Fibroblast of pulmonary artery (primary cell): ENCODE measurements around the gene MAP3K7.

Experiments used
- DNase-seq: peaks from one replicate; pipeline ENCODE4 v3.0.0-alpha.2; 2010; ENCODE audit warnings: low read depth
- H3K4me3 ChIP-seq: replicated peaks from 2 replicates; pipeline ENCODE4 v1.5.1; 2011; ENCODE audit warnings: low read depth, mild to moderate bottlenecking, control low read depth, low read length, moderate library complexity
- TF ChIP-seq, protein P1 (sequence below): IDR thresholded peaks from 2 replicates; pipeline ENCODE4 v1.5.1; 2011; ENCODE audit warnings: mild to moderate bottlenecking, control low read depth, low read length, inconsistent platforms; ENCODE audit errors: missing control alignments

Gene MAP3K7

DNA sequence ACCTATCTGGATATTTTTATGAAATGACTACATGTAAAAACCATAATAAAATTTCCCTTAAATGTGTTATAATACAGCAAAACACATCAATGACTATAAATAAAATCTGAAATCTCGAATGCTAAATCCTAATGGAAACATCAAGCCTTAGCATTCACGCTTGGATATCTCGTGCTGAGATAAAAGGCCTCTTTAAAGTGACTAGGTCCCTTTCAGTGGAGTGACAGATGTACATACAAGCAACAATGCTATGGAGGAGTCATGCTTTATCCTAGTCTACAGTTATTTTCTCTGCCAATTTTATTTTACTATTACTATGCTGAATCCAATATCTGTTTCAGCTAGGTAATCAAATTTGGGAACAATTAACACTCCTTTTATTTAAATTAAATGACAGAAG is 72.4 kb downstream of the MAP3K7 start:
- DNase-seq: no peak
- no peak overlapping the region for H3K4me3 ChIP-seq
- TF ChIP-seq, protein P1, sequence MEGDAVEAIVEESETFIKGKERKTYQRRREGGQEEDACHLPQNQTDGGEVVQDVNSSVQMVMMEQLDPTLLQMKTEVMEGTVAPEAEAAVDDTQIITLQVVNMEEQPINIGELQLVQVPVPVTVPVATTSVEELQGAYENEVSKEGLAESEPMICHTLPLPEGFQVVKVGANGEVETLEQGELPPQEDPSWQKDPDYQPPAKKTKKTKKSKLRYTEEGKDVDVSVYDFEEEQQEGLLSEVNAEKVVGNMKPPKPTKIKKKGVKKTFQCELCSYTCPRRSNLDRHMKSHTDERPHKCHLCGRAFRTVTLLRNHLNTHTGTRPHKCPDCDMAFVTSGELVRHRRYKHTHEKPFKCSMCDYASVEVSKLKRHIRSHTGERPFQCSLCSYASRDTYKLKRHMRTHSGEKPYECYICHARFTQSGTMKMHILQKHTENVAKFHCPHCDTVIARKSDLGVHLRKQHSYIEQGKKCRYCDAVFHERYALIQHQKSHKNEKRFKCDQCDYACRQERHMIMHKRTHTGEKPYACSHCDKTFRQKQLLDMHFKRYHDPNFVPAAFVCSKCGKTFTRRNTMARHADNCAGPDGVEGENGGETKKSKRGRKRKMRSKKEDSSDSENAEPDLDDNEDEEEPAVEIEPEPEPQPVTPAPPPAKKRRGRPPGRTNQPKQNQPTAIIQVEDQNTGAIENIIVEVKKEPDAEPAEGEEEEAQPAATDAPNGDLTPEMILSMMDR: no peak

DNA sequence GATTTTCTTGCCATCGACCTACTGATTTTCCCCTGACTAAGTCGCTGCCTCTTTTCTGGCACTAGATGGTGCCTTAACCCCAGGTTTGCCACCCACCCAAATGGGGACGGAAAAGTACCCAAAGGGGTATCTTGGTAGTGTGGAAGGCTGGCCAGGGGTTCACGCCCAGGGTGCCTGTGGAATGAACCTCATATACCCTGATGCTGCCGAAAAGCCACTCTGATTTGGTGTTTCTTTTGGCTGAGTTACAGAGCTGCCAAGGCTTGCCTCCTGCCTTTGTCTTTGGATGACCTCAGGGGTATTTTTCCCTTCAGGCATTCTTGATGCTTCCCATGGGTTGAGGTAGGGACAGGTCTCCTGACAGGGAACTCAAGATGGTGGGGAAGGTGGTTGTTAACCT is 78.1 kb downstream of the MAP3K7 start:
- TF ChIP-seq, protein P1: no peak

DNA sequence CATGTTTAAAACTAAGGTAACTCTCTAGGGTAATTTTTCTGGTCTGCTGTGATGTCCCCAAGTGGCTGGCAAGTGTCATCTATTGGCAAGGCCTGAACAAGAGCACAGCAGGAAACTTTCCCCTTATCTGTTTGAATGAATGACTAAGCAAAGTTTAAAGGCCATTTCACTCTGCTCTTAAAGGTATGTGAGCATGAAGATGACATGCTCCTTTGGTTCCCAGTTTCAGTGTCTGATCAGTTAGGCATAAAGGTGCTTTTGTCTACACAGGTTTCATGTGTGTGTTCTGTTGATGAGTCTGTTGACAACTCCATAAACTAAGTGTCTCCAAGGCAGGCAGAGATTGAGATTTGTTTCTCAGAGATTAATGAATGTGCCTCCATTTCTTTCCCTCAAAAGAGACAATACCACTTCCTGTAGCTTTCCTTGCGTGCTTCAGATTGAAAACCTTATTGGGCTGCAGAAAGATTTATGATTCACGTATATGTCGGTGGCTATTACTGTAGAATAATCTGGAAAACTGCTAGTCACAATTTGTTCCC is 83.9 kb downstream of the MAP3K7 start:
- H3K4me3 ChIP-seq: no peak overlapping the region
- peak; percentile 11 for DNase-seq
- TF ChIP-seq, protein P1: no peak

More for the DNA sequence above, 78.1 kb downstream of the MAP3K7 start:
- H3K4me3 ChIP-seq: no peak overlapping the region
- DNase-seq: no peak

DNA sequence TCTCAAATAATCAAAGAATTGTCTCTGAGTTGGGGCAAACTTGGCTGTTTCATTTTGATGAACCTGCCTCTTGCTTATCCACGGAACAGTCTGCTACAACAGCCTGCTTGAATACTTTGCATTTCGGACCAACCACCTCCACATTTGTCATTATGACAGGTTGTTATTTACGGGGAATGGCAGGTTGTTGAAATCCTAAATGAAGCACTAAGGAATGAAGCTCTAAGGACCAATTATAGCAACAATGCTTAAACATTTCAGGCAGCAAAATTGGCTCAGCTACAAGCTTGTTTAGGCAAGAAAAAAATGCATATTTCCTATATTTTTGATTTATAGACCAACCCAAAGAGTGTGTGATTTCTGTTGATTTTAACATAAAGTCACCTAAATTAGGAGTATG is 84.5 kb downstream of the MAP3K7 start:
- TF ChIP-seq, protein P1: no peak
- no peak overlapping the region for H3K4me3 ChIP-seq

DNA sequence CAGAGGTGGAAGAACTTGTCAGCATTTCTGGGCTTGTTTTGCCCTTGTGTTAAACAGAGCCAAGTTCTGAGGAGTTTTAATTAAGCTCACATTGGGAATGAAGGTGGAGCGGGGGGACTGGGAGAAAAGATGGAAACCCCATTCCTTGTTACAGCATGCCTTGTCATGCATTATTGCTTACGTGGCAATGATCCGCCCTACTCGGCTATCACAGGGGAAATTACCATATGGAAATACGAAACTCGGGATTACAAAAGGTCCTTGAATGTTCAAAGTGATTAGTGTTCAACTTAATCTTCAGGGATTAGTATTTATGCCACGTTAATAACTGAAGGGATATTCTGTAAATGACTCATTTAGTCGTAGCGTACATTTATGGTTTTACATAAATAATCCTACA is 86.4 kb downstream of the MAP3K7 start:
- no peak for DNase-seq
- no peak overlapping the region for H3K4me3 ChIP-seq
- TF ChIP-seq, protein P1: no peak

More for the DNA sequence above, 84.5 kb downstream of the MAP3K7 start:
- DNase-seq: no peak

DNA sequence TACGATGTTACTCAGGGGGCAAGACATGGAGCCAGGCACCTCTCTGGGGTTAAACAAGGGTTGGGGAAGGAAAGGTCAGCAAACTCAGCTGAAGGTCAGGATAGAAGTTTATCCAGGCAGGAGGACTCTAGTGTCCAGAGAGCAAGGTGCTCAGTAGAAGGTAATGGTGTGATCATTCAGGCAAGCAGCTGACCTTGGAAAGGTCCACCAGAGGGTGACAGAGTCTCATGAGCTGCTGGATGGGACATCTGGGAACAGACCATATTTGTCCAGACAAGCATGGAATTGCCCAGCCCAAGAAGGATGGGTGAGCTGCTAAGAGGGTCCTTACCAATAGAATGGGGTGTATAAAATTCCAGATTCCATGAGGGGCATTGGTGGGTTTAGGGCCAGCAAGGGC is 89.5 kb downstream of the MAP3K7 start:
- H3K4me3 ChIP-seq: no peak overlapping the region
- DNase-seq: no peak
- TF ChIP-seq, protein P1: peak; percentile 10

DNA sequence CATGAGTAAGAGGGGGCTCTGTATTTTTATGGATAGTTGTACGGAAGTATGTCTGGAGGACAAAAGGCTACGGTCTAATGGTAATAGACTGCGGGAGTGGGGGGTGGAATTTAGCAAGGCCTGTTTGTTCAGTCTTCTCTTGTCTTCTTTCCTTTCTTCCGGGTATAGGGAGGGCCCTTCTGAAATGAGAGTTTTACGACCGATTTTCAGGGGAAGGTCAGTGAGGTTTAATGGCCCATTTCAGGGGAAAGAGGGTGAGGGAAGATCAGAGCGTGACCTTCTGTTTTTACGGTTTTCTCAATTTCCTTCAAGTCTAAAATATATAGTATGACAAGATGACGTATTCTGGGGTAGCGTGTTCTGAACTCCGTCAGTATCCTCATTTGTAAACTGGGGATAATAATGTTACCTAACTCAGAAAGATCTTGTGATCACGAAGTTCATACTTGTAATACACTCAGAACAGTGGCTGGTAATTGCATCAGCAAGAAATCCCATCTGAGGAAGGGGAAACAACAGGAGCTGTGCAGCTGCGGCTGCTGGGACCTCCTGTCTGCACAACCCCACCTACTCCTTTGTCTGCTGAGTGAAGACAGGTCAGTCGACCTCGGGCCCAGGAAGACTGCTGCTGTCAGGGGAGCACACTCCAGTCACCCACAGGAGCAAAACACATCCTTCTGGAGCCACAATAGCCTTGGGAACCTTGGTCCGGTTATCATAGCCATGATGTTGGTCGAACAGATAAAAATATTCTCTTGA is 90.4 kb downstream of the MAP3K7 start:
- no peak overlapping the region for H3K4me3 ChIP-seq
- DNase-seq: no peak
- TF ChIP-seq, protein P1: no peak
